HG03060 (cell line): ENCODE data around the gene UNG.
"Not testable (repeated sequence)": the region's sequence is repeated elsewhere in the genome, so short reads cannot be mapped to it uniquely, and the experiment has no call there.

Experiments used
- ATAC-seq: cut with Tn5 transposase; IDR thresholded peaks from one replicate; pipeline ENCODE4 v1.9.1; 2021; ENCODE audit warnings: low read depth, moderate number of reproducible peaks; ENCODE audit not compliant: unreplicated experiment

UNG gene

DNA sequence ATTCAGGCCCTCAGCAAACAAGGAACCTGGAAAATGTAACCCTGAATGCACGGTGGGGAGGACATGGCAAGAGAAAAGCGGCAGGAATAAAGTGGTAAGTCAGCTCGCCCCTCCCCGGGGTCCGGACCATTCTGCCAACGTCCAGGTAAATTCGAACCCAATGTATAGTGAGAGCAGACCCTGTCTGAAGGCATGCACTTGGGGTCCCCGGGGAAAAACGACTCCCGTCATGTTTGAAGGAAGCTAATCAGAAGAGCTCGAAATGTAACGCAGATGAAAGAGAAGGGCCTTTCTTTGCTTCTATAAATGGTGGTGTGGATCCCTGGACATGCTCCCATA is 19.2 kb downstream of the UNG start:
- no peak for ATAC-seq

DNA sequence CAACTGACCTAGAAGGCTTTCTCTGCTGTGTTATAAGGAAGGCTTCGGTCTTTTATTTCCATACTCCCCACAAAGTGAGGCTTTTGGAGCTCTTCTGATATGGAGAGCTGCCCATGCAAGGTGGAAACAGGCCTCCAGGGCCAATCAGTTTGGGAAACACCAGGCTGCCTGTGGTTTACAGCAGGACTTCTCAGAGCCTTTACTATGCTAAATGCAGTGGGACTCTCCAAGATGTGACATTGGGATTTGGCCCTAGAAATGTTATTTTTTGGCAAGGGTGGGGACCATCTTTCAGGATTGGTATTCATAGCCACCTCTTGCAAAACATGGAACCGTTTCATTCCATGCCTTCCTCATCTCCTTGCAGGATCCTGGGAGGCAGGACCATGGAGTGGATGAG is 22.7 kb downstream of the UNG start:
- no peak for ATAC-seq

DNA sequence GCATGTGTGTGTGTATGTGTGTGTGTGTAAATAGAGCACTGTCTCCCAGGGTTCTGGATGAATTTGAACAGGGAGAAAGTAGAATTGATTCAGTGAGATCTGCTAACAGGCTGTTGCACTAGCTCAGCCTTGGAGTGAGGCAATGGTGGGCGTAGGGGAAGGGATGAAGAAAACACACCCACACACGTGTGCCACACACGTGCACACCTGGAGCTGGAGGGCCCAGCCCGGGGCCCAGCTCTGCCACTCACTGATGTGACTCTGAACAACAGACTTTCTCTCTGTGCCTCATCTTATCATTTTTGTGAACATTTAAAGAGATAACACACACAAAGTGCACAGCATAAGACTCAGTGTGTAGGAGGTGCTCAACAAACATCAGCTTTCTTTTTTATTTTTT is 23.2 kb downstream of the UNG start:
- no peak for ATAC-seq

DNA sequence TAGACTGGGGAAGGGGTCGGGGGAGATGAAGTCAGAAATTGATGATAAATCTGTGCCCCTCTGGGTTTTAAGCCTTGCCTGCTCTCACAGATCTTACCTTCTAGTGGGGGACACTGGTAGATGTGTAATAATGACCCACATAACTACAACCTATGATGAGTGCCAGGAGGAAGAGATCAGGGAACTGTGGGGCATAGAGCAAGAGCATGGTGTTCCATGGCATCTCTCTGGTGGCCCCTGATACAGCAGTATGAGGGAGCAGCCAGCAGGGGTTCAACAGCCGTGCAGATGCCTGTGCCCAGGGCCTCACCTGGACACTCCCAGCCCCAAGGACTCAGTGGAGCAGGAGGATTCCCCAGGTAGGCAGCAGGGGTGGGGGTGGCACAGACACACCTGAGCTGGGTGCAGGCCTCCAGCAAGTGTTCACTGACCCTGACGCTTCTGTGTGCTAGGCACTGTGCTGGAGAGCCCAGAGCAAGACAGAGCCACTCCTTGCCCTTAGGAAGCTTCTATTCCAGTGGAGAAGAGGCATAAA is 24.0 kb downstream of the UNG start:
- ATAC-seq = no peak

DNA sequence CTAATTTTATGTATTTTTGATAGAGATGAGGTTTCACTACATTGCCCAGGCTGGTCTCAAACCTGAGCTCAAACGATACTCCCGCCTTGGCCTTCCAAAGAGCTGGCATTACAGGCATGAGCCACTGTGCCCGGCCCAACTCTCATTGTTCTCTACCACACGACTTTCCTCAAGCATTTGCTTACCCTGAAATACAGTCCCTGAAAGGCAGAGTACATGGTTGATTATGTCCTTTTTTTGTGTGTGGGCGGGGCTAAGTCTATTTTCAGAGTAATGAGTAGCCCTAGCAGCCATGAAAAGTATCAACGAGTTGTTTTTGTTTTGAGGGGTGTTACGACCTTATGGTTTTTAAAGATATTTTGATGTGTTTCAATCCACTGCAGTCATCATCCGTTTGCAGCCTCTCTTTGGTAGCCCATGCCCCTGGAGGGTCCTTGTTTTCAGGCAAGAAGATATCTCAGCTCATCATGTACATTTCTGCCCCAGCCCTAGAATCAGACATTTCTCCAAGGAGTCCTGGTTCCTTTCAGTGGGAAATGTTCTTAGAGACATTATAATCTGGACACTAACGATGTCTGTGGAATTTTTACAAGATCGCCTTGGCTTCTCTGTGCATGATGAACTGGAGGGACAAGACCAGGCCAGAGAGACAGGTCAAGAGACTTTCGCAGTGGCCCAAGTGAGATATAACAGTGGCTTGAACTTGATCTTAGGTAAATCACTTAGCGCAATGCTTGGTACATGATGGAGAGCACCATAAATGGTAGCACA is 27.7 kb downstream of the UNG start:
- ATAC-seq = no peak

DNA sequence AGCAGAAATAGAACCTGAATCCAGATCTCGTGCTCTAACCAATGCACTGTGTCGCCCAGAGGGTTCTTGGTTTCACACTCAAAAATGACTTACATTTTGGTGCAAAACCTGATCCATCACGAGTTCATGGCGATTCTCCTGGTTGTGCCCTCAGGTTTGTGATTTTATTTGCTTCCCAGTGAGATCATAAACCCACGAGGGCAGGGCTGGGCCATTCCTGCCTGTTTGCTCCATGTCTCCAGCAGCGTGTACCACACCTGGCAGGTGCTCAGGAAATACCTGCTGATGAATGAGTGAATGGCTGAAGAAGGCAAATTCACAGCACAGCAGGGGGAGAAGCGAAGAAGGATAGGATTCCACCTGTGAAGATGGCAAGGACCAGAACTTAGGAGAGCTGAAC is 28.4 kb downstream of the UNG start:
- no peak for ATAC-seq

DNA sequence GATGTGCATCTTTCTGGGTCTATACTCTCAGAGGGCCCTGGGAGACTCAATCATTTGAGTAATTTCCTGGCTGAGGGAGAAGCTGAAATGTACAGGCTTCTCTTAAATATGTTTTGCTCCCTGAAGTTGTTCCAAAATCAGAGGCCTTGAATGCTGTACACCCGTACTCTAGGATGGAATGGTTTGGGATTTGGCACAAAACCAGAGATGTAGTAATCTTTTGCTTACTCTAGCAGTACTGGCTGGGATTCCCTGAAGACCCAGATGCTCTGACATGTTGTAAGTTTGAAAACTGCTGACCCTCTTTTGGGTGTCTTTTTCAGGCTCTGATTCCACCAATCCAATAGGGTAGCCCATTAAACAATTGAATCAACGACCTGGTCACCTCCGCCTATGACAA is 29.4 kb downstream of the UNG start:
- ATAC-seq = no peak

DNA sequence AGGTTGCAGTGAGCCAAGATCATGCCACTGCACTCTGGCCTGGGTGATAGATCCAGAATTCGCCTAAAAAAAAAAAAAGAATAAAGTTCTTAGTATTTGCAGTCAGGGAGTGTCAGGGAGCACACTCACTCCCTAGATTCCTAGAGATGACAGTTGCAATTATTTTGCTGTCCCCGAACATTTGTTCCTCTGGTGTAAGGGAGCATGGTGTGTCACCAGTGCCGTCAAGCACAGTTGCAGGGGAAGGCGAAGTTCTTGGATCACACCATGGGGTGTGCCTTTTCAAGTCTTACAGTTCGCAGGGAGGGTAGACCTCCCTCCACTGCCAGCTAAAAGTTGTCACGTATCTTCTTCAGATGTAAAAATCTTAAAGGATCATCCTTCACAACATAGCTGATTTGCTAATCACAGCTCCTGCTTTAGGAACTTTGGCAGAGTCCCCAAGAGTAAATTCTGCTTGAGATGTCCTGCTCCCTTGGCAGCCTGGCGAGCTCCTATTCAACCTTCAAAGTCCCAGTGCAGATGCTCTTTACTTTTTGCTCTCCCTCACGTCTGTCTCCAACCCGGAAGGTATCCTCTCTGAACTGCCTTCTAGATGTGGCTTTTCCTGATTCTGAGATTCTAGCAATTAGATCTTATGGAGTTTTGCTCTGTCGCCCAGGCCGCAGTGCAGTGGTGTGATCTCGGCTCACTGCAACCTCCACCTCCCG is 30.3 kb downstream of the UNG start:
- no peak for ATAC-seq

DNA sequence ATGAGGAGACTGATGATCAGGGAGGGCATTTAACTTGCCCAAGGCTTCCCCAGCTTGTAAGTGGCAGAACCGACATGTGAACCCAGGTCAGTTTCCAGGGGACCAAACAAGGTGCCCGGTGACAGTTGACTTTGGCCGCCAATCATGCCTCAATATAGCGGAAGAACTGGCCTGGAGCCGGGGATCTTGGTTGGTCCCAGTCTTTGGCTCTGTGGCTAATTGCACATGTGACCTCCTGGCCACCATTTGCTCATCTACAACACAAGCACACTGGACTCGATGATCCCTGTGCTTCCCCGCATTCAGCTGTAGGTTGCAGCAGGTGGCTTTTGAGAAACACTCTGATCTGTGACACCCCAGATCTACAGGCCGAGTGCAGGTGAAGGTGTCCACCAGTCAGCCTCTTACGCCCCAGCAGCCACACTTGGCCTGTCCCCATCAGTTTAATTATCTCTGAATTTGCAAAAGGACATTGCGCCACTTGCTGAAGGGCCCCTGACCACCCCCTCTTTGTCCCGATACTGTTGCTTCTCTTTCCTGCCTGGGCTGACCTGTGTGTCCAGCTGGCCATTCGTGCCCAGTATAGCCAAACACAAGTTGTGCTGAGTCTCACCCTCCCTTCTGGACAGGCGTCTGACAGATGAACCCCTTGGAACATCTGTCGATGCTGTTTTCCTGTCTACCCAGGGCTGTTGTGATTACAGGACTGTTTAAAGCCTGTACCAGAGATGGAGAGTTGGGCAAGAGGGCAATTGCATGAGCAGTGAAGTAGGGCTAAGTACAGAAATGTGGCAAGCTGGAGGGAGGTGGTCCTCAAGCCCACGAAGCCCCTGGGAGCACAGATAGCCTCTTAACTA is 33.1 kb downstream of the UNG start:
- ATAC-seq = no peak

DNA sequence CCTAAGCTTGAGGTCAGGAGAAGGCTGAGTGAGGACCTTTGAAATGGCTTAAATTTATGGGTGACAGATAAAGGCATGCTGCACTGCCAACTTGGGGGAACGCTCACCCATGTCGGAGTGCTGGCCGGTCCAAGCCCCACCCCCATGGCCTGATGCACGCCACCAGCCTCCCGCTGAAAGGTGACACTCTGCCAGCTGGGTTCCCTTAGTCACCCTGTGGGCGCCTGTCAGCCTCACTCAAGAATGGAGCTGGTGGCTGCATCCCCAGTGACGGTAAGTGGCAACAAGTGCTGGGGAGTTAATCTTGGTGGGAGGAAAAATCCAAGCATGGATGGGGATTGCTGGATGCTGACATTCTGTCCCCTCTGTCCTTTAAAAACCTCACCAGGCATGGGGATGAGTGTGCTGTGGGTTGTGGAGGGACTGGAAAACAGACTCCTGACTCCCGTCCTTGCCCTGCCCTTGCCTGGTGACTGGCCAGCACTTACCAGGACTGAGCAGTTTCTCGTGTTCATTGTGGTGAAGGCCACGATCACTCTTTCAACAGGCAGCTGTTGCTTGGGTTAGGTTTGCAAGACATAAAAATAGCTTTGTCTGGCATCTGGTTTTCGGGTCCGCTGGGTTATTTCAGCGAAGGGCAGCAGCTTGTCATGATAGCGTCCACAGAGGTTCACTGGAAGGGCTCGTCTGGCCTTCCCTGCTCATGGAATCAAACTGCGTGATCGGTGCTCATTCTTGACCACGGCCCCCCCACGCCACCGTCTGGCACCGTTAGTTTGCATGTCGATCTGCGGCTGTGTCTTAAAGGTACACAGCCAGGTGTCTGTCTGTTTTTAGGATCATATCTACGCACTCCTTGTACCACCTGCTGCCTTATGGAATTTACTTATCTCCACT is 34.0 kb downstream of the UNG start:
- no peak for ATAC-seq

DNA sequence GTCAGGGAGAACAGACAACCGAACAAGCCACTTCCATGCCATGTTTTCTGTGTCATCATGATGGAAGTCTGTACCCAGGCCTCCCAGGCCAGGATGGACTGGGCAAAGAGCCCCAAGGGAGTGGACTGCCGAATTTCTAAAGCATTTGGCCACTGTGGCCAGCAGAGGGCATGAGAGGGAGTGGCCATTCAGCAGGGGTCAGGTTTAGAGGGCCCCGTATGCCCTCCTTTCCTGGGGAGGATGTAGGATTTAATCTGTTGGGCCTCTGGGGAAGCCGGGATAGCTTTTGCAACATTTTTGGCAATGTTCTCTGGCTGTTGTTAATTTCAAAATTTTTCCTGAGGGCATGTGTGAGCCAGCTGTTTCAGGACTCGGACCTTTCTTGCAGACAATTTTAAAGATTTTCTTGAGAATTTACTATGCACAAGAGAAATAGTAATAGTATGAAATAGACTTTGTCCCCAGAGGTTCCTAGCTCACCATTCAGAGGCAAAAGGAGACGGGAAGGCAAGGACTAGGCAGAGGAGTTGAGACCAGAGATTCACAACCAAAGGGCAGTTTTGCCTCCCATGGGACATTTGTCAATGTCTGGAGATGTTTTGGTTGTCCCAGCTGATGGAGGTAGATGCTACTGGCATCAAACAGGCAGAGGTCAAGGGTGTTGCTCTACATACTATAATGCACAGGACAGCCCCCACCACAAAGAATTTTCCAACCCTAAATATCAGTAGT is 37.0 kb downstream of the UNG start:
- ATAC-seq = no peak

DNA sequence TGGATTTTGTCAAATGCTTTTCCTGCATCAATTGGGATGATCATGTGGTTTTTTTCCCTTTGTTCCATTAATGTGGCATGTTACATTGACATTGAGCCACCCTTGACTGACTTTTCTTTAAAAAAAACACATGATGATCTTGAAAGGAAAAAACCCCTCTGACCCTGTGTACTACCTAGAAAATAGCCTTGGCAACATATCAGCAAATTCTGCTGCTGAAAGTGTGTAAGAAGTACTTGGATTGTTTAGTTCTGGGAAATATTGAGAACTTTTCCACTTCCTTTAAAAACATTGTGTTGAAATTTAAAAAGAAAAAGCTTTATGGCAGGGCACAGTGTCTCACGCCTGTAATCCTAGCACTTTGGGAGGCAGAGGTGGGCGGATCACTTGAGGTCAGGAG is 39.7 kb downstream of the UNG start:
- no peak for ATAC-seq

DNA sequence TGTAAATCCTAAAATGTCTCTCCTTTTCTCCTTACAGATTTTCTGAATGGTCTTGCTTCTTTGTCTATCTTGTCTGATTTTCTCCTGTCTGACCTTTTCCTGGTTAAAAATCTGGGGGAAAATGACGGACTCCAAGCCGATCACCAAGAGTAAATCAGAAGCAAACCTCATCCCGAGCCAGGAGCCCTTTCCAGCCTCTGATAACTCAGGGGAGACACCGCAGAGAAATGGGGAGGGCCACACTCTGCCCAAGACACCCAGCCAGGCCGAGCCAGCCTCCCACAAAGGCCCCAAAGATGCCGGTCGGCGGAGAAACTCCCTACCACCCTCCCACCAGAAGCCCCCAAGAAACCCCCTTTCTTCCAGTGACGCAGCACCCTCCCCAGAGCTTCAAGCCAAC is 42.0 kb downstream of the UNG start:
- no peak for ATAC-seq

DNA sequence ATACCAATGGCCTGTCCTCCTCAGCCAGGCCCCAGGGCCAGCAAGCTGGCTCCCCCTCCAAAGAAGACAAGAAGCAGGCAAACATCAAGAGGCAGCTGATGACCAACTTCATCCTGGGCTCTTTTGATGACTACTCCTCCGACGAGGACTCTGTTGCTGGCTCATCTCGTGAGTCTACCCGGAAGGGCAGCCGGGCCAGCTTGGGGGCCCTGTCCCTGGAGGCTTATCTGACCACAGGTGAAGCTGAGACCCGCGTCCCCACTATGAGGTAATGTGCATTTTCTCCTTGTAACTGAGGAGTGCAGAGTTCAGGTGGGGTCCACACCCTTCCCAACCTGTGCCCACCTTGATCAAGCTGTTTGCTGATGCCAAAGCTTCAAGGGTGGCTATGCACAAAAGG is 42.4 kb downstream of the UNG start:
- ATAC-seq = no peak

DNA sequence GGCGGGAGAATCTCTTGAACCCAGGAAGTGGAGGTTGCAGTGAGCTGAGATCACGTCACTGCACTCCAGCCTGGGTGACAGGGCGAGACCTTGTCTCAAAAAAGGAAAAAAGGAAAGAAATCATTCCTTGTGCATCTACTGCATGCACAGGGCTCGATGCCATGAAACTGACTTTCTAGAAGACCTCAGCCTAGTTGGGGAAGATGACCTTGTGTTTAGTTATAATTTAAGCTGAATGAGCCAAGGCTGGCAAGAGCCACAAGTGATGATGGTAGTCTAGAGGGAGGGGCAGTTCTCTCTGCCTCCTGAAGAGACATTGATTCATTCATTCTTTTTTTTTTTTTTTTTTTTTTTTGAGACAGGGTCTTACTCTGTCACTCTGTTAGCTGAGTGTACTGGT is 43.2 kb downstream of the UNG start:
- ATAC-seq = no peak

DNA sequence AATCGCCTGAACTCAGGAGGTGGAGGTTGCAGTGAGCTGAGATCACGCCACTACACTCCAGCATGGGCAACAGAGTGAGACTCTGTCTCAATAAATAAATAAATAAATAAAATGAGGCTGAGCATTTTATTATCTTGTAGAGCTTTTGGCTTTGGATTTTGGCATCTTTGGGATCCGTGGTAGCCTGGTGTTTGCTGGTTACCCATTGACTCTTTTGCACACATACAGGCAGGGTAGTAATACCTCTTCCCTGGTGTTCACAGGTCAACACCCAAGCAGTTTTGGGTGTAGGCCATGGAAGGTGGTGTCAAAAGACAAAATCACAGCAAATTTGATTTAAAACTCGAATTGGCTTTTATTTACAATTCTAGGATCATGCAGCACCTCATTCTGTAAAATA is 46.8 kb downstream of the UNG start:
- no peak for ATAC-seq

DNA sequence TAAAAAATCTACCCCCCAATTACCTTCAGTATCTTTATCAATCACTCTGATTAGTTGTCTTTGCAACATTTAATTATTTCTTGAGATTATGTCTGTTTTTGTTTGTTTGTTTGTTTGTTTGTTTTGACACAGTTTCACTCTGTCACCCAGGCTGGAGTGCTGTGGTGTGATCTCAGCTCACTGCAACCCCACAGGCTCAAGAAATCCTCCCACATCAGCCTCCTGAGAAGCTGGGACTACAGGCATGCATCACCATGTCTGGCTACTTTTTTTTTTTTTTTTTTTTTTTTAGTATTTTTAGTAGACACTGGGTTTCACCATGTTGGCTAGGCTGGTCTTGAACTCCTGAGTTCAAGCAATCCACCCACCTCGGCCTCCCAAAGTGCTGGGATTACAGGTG is 49.7 kb downstream of the UNG start:
- not testable (repeated sequence) for ATAC-seq

DNA sequence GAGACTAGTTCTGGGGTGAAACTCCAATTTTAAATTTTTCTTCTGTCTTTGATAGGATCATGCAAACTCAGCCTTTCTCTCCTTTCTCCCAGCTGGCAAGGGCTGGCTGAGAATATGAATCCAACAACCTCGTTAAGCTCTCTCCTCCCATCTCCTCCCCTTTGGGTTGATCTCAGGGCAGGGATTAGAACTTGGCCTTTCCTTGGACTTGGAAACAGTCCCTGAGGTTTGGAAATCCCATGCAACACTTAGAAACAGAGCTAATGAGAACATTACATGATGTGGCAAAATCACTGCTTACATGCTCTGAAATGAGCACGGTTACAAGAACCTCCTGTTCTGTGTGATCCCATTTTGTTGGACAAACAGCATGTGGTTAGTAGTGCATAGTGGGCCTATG is 50.6 kb downstream of the UNG start:
- no peak for ATAC-seq

DNA sequence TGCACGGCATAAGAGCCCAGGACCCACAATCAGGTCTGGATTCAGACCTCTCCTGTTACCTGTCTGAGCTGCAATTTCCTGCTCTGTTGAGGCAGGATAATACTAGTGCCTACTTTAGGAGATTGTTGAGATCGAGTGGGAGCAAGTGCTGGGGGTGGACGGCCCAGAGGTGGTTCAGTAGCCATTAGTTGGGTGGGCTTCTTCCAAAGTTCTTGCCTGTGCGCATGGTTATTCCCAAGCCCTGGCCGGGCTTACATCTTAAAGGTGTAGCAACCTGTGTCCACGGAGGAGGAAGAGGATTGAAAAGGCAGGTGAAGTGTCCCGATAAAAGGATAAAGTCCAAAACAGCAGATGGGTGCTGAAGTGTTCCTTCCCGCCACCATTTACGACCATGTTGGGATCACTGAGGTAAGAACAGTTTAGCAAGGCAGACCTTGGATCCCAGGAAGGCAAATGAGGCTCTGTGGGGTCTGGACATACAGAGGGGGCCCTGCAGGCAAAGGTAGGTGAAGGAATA is 52.8 kb downstream of the UNG start:
- ATAC-seq = no peak
